HepG2 (cell line): Measurements from ENCODE around the gene KCTD13.

ENCODE experiments used
- CTCF ChIP-seq: sonication (generic); formaldehyde crosslinking; IDR thresholded peaks from 2 replicates; pipeline ENCODE4 v1.5.0; 2020; ENCODE audit warnings: mild to moderate bottlenecking, missing genetic modification reagents, moderate library complexity
- JUN ChIP-seq: sonication (generic); formaldehyde crosslinking; IDR thresholded peaks from 2 replicates; pipeline ENCODE4 v1.4.0; 2020; ENCODE audit warnings: mild to moderate bottlenecking, missing genetic modification reagents
- POLR2AphosphoS5 ChIP-seq: IDR thresholded peaks from 2 replicates; pipeline ENCODE4 v1.6.1; 2012; ENCODE audit warnings: low read depth, low read length
- RAD21 ChIP-seq: fragments of 450-650 bp; formaldehyde crosslinking; IDR thresholded peaks from 2 replicates; pipeline ENCODE4 v1.5.0; 2020; ENCODE audit warnings: mild to moderate bottlenecking
- SP1 ChIP-seq, 2 experiments: fragments of 450-650 bp in 1 of 2; sonication (generic) in 1 of 2; formaldehyde crosslinking in 1 of 2; IDR thresholded peaks; 2 replicates each; pipeline versions ENCODE4 v1.4.0 to v1.6.1; 2016 to 2020; ENCODE audit warnings: missing genetic modification reagents in 1 of 2

- TF ChIP-seq CTCF (CRISPR knock-in tag) (no peak), POLR2AphosphoS5 (no peak), RAD21 (CRISPR knock-in tag) (no peak), SP1 (IDR thresholded peaks at IDR 0.05) (no peak), SP1 (CRISPR knock-in tag; IDR thresholded peaks at IDR 0.05) (no peak), JUN (CRISPR knock-in tag) (no peak)
Observed at GRCh38 chr16:29871822-29872546, 54.0 kb downstream of the KCTD13 start.
